Cardiac muscle cell (in vitro differentiated cells and primary cell): ENCODE results near the gene PLCG1. TPM values are rescaled to one million over a fixed set of nuclear protein-coding genes. Genes with fewer than 3 reads are reported as not detected.

Source experiments
- DNase-seq, 2 donors: peaks; one replicate each; pipeline versions ENCODE4 v3.0.0 to v3.0.0-alpha.2; 2010 to 2017; ENCODE audit warnings: low read depth in 1 of 2, low spot score in 1 of 2
- H3K27ac ChIP-seq: fragments of 200-600 bp; sonication (generic); 2 replicates; pipeline ENCODE4 v1.5.1; 2016
- H3K27me3 ChIP-seq: fragments of 200-600 bp; sonication (generic); 2 replicates; pipeline ENCODE4 v1.6.0; 2016; ENCODE audit warnings: control low read depth
- H3K36me3 ChIP-seq: fragments of 200-600 bp; sonication (generic); 2 replicates; pipeline ENCODE4 v1.5.1; 2016; ENCODE audit warnings: control low read depth
- H3K4me1 ChIP-seq: fragments of 200-600 bp; sonication (generic); 2 replicates; pipeline ENCODE4 v1.8.1; 2017; ENCODE audit warnings: low read depth, mild to moderate bottlenecking, mixed run types
- H3K4me3 ChIP-seq: fragments of 200-600 bp; sonication (generic); 2 replicates; pipeline ENCODE4 v1.5.1; 2016; ENCODE audit warnings: mild to moderate bottlenecking
- H3K9me3 ChIP-seq: fragments of 200-600 bp; sonication (generic); 2 replicates; pipeline ENCODE4 v1.5.1; 2017; ENCODE audit warnings: low read depth, mild to moderate bottlenecking, control low read depth
- CTCF ChIP-seq: IDR thresholded peaks from 2 replicates; pipeline ENCODE4 v1.5.1; 2012; ENCODE audit warnings: low read depth, mild to moderate bottlenecking, low read length
- polyA plus RNA-seq: library from polyadenylated mRNA; unstranded; fragments of >200 nt; fragmentation: Nextera tagmentation; extraction: Ambion mirVana; gene quantifications from 2 replicates; pipeline ENCODE4 v1.2.1, GENCODE V29; 2016
- total RNA-seq: library from RNA; depleted of rRNA; stranded (reverse); fragments of >200 nt; gene quantifications from 2 replicates; pipeline ENCODE4 v1.2.3, GENCODE V29; 2016

The PLCG1 gene
- total and polyA plus RNA-seq, 2 experiments from 2014 or later = 43.7 to 87.6 TPM

GRCh38 chr20:41177636-41178035, 40.3 kb downstream of the PLCG1 start:
- H3K27ac ChIP-seq = peak overlapping the region; percentile 2
- no peak overlapping the region for H3K4me3 ChIP-seq
- DNase-seq = peak in 1 of 2 donors; percentile 92
- H3K27me3 ChIP-seq = no peaks in the 10 kb centered on the region
- H3K4me1 ChIP-seq = no peaks in the 10 kb centered on the region
- H3K9me3 ChIP-seq = no peaks in the 10 kb centered on the region
- H3K36me3 ChIP-seq = peaks cover 24% of the 10 kb centered on the region
- TF ChIP-seq CTCF = no peak

GRCh38 chr20:41178495-41178894, 41.2 kb downstream of the PLCG1 start:
- Histone ChIP-seq H3K4me3 (no peak overlapping the region), H3K9me3 (no peaks in the 10 kb centered on the region), H3K27ac (no peak overlapping the region), H3K27me3 (no peaks in the 10 kb centered on the region), H3K36me3 (peaks cover 21% of the 10 kb centered on the region), H3K4me1 (no peaks in the 10 kb centered on the region)
- TF ChIP-seq CTCF = no peak
- no peak for DNase-seq

- H3K36me3 ChIP-seq = peaks cover 16% of the 10 kb centered on the region
These were observed 41.6 kb downstream of the PLCG1 start for GRCh38 chr20:41178904-41179432.

GRCh38 chr20:41179961-41180360, 42.6 kb downstream of the PLCG1 start:
- H3K4me1 ChIP-seq = no peaks in the 10 kb centered on the region
- DNase-seq = no peak
- no peak overlapping the region for H3K4me3 ChIP-seq
- peaks cover 6% of the 10 kb centered on the region for H3K36me3 ChIP-seq
- H3K27ac ChIP-seq = no peak overlapping the region
- no peak for TF ChIP-seq CTCF
- H3K27me3 ChIP-seq = no peaks in the 10 kb centered on the region
- no peaks in the 10 kb centered on the region for H3K9me3 ChIP-seq

More at GRCh38 chr20:41178904-41179432, 41.6 kb downstream of the PLCG1 start:
- Histone ChIP-seq H3K27ac (peak overlapping the region; percentile 59), H3K4me3 (no peak overlapping the region), H3K4me1 (no peaks in the 10 kb centered on the region), H3K9me3 (no peaks in the 10 kb centered on the region), H3K27me3 (no peaks in the 10 kb centered on the region)
- peak; percentile 5 for TF ChIP-seq CTCF
- peak in 1 of 2 donors; percentile 46 for DNase-seq

- TF ChIP-seq CTCF = no peak
- no peak for DNase-seq
- Histone ChIP-seq H3K9me3 (no peaks in the 10 kb centered on the region), H3K4me3 (no peak overlapping the region), H3K27me3 (no peaks in the 10 kb centered on the region), H3K27ac (no peak overlapping the region), H3K4me1 (no peaks in the 10 kb centered on the region), H3K36me3 (peaks cover 4% of the 10 kb centered on the region)
These were observed 43.4 kb downstream of the PLCG1 start for GRCh38 chr20:41180599-41181333.
